Natural killer cell treated with Interleukin-12 subunit alpha and Interleukin-12 subunit beta and Interleukin-15 and Interleukin-18, amount 100 ng/mL, for 72 hours (primary cell): Measurements from ENCODE around the gene KCNQ2. TPM values are rescaled to one million over a fixed set of nuclear protein-coding genes. Genes with fewer than 3 reads are reported as not detected.

Source experiments
- ATAC-seq, 2 donors: fragments of 150-1000 bp; cut with Tn5 transposase in 1 of 2; sonication (Bioruptor Pico), chemical (Tn5 transposase) in 1 of 2; 2 replicates each; pipeline ENCODE4 v1.10.0; 2021
- DNase-seq: peaks from one replicate; pipeline ENCODE4 v3.0.0; 2022; ENCODE audit warnings: low spot score
- H3K27ac Mint-ChIP-seq, 2 donors: 1 replicate in 1 of 2; 2 replicates in 1 of 2; pipeline ENCODE4 v1.8.0; 2022; ENCODE audit warnings: mixed read lengths in 2 of 2, mild to moderate bottlenecking in 1 of 2, moderate library complexity in 1 of 2
- H3K27me3 Mint-ChIP-seq, 2 donors: 1 replicate in 1 of 2; 2 replicates in 1 of 2; pipeline ENCODE4 v1.8.0; 2022; ENCODE audit warnings: mixed read lengths in 2 of 2
- H3K36me3 Mint-ChIP-seq: one replicate; pipeline ENCODE4 v1.8.0; 2022; ENCODE audit warnings: mixed read lengths
- H3K4me1 Mint-ChIP-seq, 2 donors: 1 replicate in 1 of 2; 2 replicates in 1 of 2; pipeline ENCODE4 v1.8.0; 2022; ENCODE audit warnings: low read depth in 2 of 2, mixed read lengths in 2 of 2, mild to moderate bottlenecking in 1 of 2
- H3K4me3 Mint-ChIP-seq: one replicate; pipeline ENCODE4 v1.8.0; 2022; ENCODE audit warnings: mixed read lengths
- H3K9me3 Mint-ChIP-seq: 2 replicates; pipeline ENCODE4 v1.8.0; 2022; ENCODE audit warnings: mixed read lengths
- total RNA-seq, 2 donors: library from RNA; stranded (reverse); gene quantifications; one replicate each; pipeline ENCODE4 v1.2.3, GENCODE V29; 2022

KCNQ2 gene
- total RNA-seq, 2 donors from 2014 or later, result not detected

DNA sequence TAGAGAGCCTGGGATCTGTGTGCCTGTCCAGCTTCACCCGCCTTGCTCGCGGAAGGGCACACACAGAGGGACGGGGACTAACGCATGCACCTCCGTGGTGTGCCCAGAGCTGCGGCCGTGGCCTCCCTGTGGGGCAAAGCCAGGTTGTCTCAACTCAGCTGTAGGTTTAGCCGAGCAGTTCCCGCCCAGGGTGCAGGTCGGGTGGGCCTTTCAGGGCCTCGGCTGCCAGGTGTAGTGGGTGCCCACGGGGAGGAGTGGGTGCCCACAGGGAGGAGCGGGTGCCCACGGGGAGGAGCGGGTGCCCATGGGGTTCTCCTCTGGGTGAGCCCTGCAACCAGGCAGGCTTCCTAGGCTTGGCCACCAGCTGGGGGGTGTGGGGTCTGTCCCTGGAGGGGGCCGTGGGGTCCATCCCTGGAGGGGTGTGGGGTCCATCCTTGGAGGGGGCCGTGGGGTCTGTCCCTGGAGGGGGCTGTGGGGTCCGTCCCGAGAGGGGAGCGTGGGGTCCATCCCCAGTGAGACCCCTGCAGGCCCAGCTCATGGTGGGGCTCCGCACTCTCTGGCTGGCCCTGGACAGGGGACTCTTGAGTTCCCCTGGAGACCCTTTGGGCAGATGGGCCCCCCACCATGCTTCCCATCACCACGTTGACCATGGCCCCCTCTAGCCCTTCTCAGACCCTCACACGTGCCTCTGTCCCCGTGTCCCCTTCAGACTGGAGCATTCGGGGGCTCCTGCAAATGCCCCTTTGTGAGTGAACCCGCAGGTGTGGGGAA, 73.5 kb downstream of the KCNQ2 start:
- Mint-ChIP-seq H3K27ac (no peak overlapping the region), H3K4me1 (no peaks in the 10 kb centered on the region)

GRCh38 chr20:63397946-63398450, 74.5 kb downstream of the KCNQ2 start:
- Mint-ChIP-seq H3K9me3 (no peaks in the 10 kb centered on the region), H3K36me3 (no peaks in the 10 kb centered on the region), H3K27me3 (no peaks in the 10 kb centered on the region), H3K4me3 (no peak overlapping the region), H3K27ac (no peak overlapping the region), H3K4me1 (no peaks in the 10 kb centered on the region)
- ATAC-seq, result no peak
- no peak for DNase-seq

More for the DNA sequence above, 73.5 kb downstream of the KCNQ2 start:
- no peak for DNase-seq
- no peak for ATAC-seq
- H3K27me3 Mint-ChIP-seq, result no peaks in the 10 kb centered on the region
- H3K4me3 Mint-ChIP-seq, result no peak overlapping the region
- H3K36me3 Mint-ChIP-seq, result no peaks in the 10 kb centered on the region
- H3K9me3 Mint-ChIP-seq, result no peaks in the 10 kb centered on the region

DNA sequence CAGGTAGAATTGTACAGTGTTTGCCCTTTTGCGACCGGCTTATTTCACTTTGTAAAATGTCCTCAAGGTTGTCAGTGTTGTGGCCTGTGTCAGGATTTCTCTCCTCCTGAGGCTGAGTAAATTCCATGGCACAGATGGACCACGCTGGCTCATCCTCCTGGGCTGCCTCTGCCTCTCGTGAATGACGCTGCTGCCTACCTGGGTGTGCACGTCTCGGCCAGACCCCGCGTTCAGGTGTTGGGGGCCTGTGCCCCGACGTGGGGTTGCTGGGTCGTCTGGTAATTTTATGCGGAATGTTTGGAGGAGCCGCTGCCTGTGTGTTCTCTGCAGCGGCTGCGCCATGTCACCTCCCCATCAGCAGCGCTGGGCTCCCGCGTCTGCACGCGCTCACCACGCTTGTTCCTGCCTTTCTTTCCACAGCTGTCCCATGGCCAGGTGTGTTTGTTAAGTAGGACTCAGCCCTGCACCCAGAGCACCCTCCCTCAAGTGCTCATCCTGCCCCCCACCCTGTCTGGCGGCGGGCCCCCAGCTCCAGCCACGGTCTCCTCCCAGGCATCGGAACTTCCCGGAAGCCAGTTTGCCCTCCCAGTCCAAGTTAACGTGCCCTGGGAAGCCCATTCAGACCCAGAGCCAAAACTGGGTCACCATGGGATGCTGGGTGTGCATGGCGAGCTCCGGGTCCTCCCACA, 75.2 kb downstream of the KCNQ2 start:
- no peak overlapping the region for H3K27ac Mint-ChIP-seq
- no peaks in the 10 kb centered on the region for H3K36me3 Mint-ChIP-seq
- DNase-seq (no peak), ATAC-seq (no peak)
- H3K4me1 Mint-ChIP-seq, result no peaks in the 10 kb centered on the region
- H3K27me3 Mint-ChIP-seq, result no peaks in the 10 kb centered on the region
- no peak overlapping the region for H3K4me3 Mint-ChIP-seq
- H3K9me3 Mint-ChIP-seq, result no peaks in the 10 kb centered on the region

DNA sequence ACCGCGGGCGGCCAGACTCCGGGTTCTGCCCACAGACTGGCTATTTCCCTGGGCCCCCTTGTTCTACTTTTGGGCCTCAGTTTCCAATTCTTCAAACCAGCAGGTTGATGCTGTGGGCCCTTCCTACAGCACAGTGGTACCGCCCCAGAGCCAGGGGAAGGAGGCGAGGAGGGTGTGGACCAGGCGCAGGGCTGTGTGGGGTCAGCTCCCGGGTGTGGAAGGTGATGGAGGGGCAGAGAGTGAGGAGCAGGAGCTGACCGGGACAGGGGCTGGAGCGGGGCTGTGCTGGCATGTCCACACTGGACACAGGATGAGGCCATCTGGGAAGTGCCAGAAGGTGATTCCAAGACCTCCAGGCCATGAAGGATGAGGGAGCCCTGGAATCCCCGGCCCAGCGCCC, 76.2 kb downstream of the KCNQ2 start:
- H3K27ac Mint-ChIP-seq, result no peak overlapping the region
- H3K9me3 Mint-ChIP-seq, result no peaks in the 10 kb centered on the region
- no peaks in the 10 kb centered on the region for H3K36me3 Mint-ChIP-seq
- ATAC-seq, result no peak
- no peak overlapping the region for H3K4me3 Mint-ChIP-seq
- no peak for DNase-seq
- no peaks in the 10 kb centered on the region for H3K4me1 Mint-ChIP-seq
- H3K27me3 Mint-ChIP-seq, result no peaks in the 10 kb centered on the region

- ATAC-seq, result no peak
These were observed 76.7 kb downstream of the KCNQ2 start for GRCh38 chr20:63395723-63396122.

DNA sequence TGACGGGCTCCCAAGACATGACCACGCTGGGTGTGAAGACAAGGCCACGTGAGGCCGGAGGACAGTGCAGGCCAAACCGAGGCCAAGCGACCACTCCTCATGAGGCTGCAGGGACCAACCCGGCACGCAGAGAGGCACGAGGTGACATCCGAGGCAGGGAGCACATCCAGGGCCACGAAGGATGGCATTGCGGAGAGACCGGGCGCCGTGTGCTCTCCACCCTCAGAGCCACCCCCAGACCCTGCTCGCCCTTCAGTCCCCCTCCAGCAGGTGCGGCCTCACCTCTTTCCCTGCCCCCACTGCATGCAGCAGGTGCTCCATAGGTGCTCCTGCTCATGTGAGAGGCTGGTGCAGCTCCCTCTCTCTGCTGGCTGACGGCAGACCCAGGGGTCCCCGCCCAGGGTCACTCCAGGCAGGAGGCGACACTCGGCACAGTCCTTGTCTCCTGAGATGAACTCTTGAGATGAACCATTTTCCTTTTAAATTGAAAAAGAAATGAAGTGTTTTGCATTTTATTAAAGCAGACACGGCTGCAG, 77.5 kb downstream of the KCNQ2 start:
- no peak overlapping the region for H3K4me3 Mint-ChIP-seq
- no peaks in the 10 kb centered on the region for H3K36me3 Mint-ChIP-seq
- DNase-seq (no peak), ATAC-seq (no peak)
- no peak overlapping the region for H3K27ac Mint-ChIP-seq
- H3K27me3 Mint-ChIP-seq, result no peaks in the 10 kb centered on the region
- H3K9me3 Mint-ChIP-seq, result no peaks in the 10 kb centered on the region
- H3K4me1 Mint-ChIP-seq, result no peaks in the 10 kb centered on the region

More at GRCh38 chr20:63395723-63396122, 76.7 kb downstream of the KCNQ2 start:
- H3K27ac Mint-ChIP-seq, result no peak overlapping the region
- no peaks in the 10 kb centered on the region for H3K4me1 Mint-ChIP-seq
- no peaks in the 10 kb centered on the region for H3K27me3 Mint-ChIP-seq
- no peaks in the 10 kb centered on the region for H3K36me3 Mint-ChIP-seq
- H3K4me3 Mint-ChIP-seq, result no peak overlapping the region
- DNase-seq, result no peak
- no peaks in the 10 kb centered on the region for H3K9me3 Mint-ChIP-seq

GRCh38 chr20:63394069-63394919, 78.2 kb downstream of the KCNQ2 start:
- Mint-ChIP-seq H3K4me3 (no peak overlapping the region), H3K9me3 (no peaks in the 10 kb centered on the region), H3K27me3 (no peaks in the 10 kb centered on the region), H3K27ac (no peak overlapping the region), H3K36me3 (no peaks in the 10 kb centered on the region), H3K4me1 (no peaks in the 10 kb centered on the region)
- no peak for ATAC-seq
- DNase-seq, result no peak

- no peaks in the 10 kb centered on the region for H3K27me3 Mint-ChIP-seq
- H3K9me3 Mint-ChIP-seq, result no peaks in the 10 kb centered on the region
- DNase-seq (no peak), ATAC-seq (no peak)
- H3K4me1 Mint-ChIP-seq, result no peaks in the 10 kb centered on the region
- no peaks in the 10 kb centered on the region for H3K36me3 Mint-ChIP-seq
- no peak overlapping the region for H3K27ac Mint-ChIP-seq
- no peak overlapping the region for H3K4me3 Mint-ChIP-seq
These were observed 78.9 kb downstream of the KCNQ2 start for GRCh38 chr20:63393566-63393965.

- DNase-seq (no peak), ATAC-seq (no peak)
- no peak overlapping the region for H3K4me3 Mint-ChIP-seq
- peaks cover 3 to 6% of the 10 kb centered on the region in 2 donors for H3K27me3 Mint-ChIP-seq
- no peak overlapping the region for H3K27ac Mint-ChIP-seq
- H3K4me1 Mint-ChIP-seq, result no peaks in the 10 kb centered on the region
- peaks cover 5% of the 10 kb centered on the region for H3K36me3 Mint-ChIP-seq
- H3K9me3 Mint-ChIP-seq, result peaks cover 4% of the 10 kb centered on the region
These were observed 79.7 kb downstream of the KCNQ2 start for GRCh38 chr20:63392465-63393365.

GRCh38 chr20:63387917-63388316, 84.5 kb downstream of the KCNQ2 start:
- Mint-ChIP-seq H3K27ac (peak overlapping the region in 1 of 2 donors; percentile 7), H3K27me3 (peaks cover 3 to 7% of the 10 kb centered on the region in 2 donors), H3K9me3 (peaks cover 8% of the 10 kb centered on the region), H3K36me3 (peaks cover 19% of the 10 kb centered on the region), H3K4me1 (no peaks in the 10 kb centered on the region), H3K4me3 (no peak overlapping the region)
- ATAC-seq, result peak in 1 of 2 donors; percentile 27
- no peak for DNase-seq

DNA sequence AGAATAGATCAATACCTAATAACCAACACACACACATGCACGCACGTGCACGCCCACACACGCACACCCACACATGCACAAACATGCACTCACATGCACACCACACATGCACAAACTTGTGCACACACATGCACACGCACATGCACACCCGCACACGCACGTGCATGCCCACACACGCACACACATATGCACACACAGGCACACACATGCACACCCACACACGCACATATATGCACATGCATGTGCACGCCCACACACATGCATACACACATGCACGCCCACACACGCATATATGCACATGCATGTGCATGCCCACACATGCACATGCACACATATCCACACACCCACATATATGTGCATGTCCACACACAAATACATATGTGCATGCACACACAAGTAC, 85.1 kb downstream of the KCNQ2 start:
- H3K27ac Mint-ChIP-seq, result no peak overlapping the region
- H3K9me3 Mint-ChIP-seq, result peaks cover 8% of the 10 kb centered on the region
- ATAC-seq (no peak), DNase-seq (no peak)
- no peaks in the 10 kb centered on the region for H3K4me1 Mint-ChIP-seq
- H3K27me3 Mint-ChIP-seq, result peaks cover 3 to 7% of the 10 kb centered on the region in 2 donors
- no peak overlapping the region for H3K4me3 Mint-ChIP-seq
- H3K36me3 Mint-ChIP-seq, result peaks cover 19% of the 10 kb centered on the region

GRCh38 chr20:63386491-63386890, 86.0 kb downstream of the KCNQ2 start:
- no peak overlapping the region for H3K4me3 Mint-ChIP-seq
- DNase-seq, result no peak
- no peak overlapping the region for H3K27ac Mint-ChIP-seq
- peaks cover 19% of the 10 kb centered on the region for H3K36me3 Mint-ChIP-seq
- no peaks in the 10 kb centered on the region for H3K4me1 Mint-ChIP-seq
- H3K9me3 Mint-ChIP-seq, result peaks cover 8% of the 10 kb centered on the region
- no peak for ATAC-seq
- peaks cover 3 to 7% of the 10 kb centered on the region in 2 donors for H3K27me3 Mint-ChIP-seq

DNA sequence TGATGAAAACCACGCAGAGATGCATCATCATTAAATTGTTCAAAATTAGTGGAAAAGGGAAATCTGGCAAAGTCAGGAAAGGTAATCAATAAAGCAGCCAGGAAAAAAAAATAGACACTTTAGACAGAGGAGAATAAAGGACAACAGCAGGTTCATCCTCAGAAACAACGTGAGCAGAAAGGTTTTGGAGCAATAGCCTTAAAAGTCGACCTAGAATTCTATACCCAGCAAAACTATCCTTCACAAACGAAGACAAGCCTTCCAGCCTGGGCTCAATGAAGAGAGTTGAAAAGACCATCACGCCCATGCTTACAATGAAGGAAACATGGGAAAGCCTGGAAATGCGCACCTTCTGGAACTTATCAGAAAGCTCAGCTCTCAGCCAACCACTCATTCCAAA, 86.6 kb downstream of the KCNQ2 start:
- Mint-ChIP-seq H3K27me3 (peaks cover 3 to 7% of the 10 kb centered on the region in 2 donors), H3K9me3 (peaks cover 8% of the 10 kb centered on the region), H3K27ac (no peak overlapping the region), H3K36me3 (peaks cover 19% of the 10 kb centered on the region), H3K4me1 (no peaks in the 10 kb centered on the region), H3K4me3 (no peak overlapping the region)
- no peak for ATAC-seq
- DNase-seq, result no peak
